NCI-H446 treated with DMSO at 0.1 percent for 48 hours (cell line): ENCODE results near the gene FBXO30.

ENCODE experiments used
- DNase-seq: peaks from one replicate; lab custom pipeline; 2025; lab: John Stamatoyannopoulos, UW

FBXO30 gene, protein sequence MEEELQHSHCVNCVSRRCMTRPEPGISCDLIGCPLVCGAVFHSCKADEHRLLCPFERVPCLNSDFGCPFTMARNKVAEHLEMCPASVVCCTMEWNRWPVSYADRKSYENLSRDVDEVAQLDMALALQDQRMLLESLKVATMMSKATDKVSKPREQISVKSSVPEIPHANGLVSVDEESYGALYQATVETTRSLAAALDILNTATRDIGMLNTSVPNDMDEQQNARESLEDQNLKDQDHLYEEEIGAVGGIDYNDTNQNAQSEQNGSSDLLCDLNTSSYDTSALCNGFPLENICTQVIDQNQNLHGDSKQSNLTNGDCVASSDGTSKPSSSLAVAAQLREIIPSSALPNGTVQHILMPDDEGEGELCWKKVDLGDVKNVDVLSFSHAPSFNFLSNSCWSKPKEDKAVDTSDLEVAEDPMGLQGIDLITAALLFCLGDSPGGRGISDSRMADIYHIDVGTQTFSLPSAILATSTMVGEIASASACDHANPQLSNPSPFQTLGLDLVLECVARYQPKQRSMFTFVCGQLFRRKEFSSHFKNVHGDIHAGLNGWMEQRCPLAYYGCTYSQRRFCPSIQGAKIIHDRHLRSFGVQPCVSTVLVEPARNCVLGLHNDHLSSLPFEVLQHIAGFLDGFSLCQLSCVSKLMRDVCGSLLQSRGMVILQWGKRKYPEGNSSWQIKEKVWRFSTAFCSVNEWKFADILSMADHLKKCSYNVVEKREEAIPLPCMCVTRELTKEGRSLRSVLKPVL

DNA sequence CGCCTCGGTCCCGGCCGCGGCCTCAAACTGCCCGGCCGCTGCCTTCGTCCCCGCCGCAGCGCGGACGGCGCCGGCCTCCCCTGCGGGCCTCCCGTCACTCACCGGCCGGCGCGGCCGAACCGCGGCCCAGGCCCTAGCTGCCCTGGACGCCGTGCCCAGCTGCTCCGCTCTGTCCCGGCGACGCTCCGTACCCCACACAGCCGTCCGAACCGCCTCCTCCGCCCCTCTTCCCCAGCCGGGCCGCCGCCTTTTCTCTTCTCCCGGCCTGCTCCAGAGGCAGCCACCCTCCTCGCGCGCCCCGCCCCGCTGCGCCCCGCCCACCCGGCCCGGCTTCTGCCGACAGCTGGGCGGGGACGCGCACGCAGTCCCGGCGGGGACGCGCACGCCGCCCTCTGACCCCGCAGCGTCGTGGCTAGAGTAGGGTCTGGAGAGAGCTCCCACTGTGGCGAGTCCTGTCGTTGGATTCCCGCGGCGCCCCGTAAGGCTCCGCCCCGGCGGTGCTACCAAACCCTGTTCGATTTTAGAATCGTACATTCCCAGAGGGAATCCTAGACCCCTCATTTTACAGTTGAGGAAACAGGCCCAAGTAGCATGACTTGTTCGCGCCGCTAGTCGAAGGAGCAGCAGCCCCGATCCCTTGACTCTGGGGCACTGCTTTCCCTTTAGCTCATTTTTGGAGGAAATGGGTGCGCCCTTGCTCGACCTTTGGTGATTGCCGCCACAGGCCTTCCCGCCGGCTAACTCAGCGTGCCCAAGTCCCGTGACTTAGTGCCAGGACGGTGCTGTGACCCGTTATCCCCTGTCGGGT is at the start of gene FBXO30:
TSS of gene FBXO30 (minus strand) at position 295 of the 808 bp plus-strand sequence. CDS start 8,390 bp downstream, outside the sequence.
- peak; percentile 57 for DNase-seq

DNA sequence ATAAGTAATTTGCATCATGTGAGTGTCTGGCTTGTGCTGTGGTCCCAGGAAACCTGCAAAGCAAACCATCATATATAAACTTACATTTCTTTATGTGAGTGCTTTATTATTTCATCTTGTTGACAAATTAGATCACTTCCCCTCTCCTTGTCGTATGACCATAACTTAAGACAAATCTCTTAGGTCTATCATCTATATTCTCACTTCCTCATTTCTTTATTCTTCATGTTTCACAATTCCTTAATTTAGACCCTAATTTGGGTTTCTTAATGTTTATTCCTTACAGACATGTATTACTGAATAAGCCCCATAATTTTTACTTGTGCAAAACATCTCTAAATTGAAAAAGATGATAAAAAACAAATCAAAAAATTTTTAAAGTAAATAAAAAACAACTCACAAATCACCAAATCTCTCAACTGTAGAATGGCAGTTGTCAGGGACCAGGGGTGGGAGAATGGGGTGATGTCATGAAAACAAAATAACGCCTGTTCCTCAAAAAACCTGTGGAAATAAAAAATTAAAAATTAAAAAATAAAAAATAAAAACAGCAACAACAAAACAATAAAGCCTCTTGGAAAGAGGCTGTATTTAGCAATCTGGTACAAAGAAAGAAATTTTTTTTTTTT is 49.5 kb upstream of the FBXO30 start:
- DNase-seq, result no peak

DNA sequence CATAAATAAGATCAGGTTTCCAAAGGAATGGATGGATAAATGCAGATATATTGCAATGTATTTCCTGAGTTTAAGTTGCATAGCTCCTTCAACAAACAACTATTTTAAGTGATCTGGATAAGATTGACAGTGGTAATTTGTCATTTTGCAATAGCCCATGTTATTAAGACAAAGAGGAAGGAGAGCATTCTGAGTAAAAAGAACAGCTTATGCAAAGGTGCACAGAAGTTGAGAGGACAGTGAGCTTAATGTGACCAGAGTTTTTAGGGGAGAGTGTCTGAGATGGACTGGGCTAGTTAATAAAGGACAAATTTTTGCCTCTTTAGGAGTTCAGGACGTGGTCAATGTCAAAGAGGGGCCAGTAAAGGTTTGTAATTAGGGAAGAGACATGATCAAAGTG is 48.8 kb upstream of the FBXO30 start:
- no peak for DNase-seq

DNA sequence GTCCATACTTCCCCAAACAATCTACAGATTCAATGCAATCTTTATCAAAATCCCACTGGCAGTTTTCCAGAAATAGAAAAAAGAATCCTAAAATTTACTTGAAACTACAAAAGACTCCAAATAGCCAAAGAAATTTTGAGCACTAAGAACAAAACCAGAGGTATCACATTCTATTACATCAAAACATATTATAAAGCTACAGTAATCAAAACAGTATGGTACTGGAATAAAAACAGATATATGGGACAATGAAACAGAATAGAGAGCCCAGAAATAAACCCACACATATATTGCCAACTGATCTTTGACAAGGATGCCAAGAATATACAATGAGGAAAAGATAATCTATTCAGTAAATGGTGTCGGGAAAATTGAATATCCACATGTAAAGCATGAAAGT is 46.0 kb upstream of the FBXO30 start:
- no peak for DNase-seq

DNA sequence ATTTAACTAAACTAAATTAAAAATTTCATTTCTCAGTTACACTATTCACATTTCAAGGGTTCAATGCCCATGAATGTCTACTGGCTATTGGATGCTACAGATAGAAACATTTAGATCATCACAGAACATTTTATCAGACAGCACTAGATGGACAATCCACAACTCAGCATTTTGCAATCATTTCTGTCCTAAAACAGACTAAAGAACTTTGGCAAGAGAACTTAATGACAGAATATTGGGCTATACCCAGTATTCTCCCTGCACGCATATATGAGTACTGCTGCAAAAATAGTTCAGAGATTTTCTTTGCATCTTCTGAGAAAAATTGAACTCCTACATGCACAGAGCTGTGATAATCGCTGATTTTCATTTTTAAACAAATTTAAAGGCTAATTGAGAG is 36.1 kb upstream of the FBXO30 start:
- no peak for DNase-seq

DNA sequence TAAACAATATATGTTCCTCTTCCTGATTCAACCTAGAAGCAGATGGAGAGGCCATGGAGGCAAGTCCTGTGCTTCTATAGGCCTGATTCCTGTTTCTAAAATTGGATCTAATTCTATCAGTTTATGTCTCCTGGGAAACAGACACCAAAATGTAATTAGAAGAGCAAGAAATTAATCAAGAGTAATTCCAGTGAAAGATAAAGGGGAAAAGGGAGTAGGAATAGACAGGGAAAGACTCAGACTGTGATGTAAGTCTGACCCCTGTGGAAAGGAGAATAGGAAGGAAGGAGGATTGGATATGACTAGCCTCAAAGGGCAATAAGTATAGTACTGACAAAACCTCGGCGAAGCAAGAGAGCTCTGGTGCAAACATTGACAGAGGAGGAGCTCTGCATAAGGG is 33.9 kb upstream of the FBXO30 start:
- DNase-seq, result no peak

DNA sequence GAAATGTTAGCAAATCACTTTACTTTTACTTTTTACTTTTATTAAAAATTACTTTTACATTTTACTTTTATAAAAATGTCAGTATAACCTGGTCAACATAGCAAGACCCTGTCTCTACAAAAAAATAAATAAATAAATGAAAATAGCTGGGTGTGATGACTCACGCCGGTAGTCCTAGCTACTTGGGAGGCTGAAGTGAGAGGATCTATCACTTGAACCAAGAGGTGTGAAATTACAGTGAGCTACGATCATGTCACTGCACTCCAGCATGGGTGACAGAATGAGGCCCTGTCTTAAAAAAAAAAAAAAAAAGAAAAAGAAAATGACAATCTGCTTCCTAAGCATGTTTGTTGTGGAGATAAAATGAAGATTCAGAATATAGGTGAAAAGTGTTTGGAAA is 31.0 kb upstream of the FBXO30 start:
- no peak for DNase-seq

DNA sequence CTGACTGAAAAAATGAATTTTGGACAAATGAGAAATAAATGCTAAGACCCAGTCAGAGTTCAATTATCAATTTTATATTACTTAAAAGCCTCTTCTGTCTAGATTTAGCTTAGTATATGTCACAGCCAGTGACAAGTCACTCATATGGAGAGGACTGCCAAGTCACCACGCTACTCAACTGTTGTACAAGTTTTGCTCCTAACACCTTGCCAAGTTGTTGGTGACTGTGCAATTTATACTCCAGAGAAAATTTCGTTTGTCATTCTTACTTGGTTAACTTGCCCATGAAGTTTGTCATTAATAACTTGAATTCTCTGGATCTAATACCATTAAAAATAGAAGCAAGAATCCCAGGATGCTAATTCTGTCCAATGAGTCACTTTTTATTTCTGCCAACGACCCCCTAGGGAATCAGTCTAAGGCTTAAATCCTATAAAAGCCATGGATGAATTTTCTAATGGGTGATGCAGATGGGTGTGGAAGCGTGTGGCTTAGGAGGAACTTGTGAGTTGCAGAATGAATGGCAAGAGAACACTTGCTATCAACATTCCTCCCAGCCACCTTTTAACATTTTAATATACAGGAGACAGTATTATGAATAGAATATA is 30.4 kb upstream of the FBXO30 start:
- DNase-seq, result no peak

DNA sequence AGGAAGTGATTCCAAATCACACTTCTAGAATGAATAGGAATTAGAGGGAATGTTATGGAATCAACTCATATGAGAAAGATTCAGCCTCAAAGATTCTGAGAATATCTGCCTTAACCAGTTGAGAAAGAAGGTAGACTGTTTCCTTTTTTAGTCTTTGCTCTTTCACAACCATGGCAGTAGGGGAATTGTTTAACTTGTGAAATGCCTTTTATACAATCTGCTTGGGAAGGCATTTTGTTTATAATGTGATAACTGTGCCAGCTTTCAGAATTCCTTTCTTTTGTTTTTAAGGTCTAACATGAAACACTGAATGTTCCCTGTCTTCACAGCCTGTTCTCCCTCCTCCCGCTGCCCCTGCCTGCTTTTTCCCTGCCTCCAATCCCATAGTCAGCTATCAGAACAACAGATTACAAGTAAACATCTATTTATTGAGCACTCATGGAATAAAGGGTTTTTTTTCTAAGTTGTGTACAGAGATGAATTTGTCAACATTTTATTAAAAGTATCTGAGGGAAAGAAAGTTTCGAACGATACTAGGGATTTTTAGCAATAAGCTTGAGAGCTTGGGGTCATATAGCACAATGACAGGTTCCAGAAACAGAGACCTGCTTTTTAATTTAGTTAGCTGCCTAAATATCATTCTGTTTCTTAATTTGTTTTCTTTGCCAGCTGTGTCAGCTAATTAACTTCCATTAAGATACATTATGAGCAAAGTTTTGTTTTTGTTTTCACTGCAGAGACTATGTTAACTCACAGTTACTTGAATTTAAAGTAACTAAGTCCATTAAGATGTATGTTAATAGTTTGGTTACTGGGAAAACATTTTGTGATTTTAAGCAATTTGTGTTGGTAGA is 28.3 kb upstream of the FBXO30 start:
- no peak for DNase-seq

DNA sequence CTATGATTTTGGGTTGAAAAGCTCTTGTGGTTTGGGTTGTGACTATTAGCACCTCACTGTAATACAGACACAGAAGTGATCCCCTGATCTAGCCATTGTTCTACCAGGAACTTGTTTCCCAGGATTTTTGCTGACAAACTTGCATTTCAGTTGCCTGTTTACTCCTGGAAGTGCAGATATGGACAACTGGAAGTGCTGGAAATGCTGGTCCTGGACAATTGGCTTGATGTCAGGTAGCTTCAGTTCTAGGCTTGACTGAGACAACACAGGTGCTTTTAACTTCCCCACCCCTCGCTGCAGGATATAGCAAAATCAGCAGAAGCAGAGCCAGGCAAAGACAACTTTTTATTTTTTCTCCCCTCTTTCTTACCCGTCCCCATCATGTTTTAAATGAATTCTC is 27.1 kb upstream of the FBXO30 start:
- DNase-seq, result no peak

DNA sequence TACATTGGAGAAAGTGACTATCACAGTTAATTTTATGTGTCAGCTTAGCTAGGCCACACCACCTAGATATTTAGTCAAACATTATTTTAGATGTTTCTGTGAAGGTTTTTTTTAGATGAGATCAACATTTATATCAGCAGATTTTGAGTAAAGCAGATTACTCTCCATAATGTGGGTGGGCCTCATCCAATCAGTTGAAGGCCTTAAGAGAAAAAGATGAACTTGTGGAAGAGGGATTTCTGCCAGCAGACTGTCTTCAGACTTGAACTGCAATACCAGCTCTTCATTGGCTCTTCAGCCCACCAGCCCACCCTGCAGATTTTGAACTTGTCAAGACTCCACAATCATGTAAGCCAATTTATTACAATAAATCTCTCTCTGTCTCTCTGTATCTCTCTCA is 25.1 kb upstream of the FBXO30 start:
- no peak for DNase-seq

DNA sequence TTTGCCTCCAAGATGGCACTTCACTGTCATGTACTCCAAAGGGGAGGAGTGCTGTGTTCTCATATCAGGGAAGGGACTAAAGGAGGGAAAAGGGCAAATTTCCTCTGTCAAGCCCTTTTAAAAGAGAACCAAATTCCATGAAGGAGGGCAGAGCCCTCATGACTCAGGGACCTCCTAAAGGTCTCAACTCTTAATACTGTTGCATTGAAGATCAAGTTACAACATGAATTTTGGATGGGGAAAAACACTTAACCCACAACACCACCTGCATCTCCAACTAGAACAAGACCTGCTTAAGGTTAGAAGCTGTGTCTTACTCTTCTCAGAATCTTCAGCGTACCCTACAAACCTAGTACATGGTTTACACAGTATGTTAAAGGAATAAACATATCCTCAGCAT is 23.7 kb upstream of the FBXO30 start:
- DNase-seq, result no peak

DNA sequence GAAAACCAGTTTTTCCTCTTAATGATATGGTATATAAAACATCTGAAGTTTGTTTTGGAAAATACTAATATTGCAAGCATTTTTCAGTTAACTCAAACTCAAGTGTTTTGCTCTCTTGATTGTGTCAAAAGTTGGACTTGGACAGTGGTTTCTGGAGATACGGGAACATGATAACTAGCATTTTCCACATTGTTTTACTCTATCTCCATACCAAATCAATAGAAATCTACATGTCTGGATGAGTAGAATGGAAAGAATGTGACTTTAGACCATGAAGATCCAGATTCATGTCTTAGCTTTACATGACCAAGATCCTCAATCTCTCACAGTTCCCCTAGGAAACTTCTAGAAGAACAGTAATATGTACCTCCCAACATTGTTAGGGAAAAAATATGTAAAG is 22.2 kb upstream of the FBXO30 start:
- DNase-seq, result no peak

DNA sequence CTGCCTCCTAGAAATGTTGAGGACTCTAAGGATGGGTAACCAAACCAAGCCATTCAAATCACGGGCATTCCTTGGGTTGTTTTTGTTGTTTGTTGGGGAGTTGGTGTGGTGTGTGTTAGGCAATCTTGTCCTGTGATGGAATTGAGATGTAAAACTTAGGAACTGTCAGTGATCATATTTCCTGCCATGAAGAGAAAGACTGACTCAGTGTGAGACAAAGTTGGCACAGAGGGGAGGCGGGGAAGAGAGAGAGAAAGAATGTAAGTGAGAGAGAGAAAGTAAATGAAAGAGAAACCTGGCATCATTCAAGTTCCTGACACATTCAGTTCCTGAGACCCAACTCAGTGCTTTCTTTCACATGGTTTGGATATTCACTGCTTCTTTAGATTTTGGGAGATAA is 21.6 kb upstream of the FBXO30 start:
- DNase-seq, result no peak

DNA sequence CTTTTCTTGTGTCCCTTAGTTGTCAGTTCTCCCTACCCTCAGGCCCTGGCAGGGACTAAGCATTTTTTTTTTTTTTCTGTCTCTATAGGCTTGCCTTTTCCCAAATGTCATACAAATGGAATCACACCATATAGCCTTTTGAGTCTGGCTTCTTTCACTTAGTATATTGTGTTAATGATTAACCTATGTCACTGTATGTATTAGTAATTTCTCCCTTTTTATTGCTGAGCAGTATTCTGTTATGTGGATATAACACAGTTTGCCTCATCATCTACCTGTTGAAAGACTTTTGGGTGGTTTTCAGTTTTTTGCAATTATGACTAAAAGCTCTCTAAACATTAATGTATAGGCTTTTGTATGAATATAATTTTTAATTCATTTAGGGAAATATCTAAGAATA is 16.0 kb upstream of the FBXO30 start:
- DNase-seq, result no peak

DNA sequence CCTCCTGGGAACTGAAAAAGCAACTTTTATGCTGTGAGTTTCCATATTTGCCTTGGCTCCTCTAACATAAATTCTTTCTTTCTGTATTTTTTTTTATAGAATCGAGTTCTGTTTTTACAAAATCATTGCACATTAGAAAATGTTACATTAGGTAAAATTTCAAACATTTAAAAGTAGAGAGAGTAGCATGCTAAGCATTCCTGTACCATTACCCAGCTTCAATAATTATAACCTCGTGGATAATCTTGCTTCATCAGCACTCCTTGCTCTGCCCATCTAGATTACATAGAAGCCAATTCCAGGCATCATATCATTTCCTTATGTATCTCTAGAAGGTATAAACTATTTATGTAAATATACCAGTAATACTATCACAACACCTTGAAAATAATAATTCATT is 15.4 kb upstream of the FBXO30 start:
- DNase-seq, result no peak

DNA sequence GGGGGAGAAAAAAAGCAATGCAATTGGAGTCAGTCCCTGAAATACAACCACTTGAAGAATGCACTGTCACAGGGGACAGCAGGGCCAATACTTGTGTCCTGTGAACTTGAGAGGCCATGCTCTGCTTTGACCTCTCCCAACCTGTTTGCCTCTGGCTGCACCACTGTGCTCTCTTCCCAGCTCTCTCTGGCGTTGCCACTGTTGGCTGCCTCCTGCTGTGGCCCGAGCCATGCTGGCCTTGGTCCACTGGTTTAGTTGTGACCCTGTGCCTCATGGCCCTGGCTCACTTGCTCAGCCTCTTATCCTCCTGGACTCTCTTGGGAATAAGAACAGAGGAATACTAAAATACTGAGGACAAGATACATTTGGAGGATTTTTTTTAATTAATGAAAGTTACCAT is 14.5 kb upstream of the FBXO30 start:
- DNase-seq, result no peak

DNA sequence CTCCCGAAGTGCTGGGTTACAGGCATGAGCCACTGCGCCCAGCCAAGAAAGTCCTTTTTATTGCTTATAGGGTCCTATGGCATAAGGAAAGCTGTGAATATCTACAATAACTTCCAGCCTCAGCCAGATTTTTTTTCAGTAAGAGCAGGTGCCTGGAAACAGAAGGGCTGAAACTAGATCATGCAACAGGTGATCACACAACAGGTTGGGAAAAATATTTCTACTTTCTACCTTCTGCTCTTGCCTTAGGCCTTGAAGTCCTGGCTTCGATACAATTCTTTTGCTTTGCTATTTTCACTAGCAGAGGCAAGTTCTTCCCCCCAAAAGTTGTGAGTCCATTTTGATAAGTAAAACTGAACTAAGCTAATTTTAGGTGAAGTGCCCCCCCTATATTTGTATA is 9.7 kb upstream of the FBXO30 start:
- no peak for DNase-seq

DNA sequence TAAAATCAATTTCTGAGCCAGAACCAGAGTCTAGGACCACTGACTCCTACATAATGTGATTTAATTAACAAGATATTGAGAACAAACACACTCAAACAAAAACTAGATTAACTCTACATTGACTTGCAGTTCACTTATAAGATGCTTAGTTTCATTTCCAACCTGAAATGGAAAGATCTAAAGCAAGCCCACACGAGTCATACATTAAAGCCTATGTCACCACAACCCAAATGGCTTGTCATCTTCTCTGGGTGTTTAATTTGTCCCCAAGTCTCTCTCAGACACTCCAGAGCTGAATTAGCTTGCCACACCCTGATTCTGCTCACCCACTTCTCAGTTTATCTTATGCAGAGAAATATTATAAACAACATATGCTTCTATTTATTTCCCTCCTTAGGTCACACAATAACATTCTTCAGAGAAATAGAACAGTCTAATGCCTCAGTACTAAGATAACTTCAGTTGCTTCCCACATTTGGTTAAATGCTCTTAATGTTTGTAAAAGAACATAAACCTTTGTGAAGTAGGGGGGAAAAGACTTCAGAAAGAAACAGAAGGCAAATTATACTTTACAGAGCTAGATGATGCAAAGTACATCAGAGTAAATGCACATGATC is 8.8 kb upstream of the FBXO30 start:
- no peak for DNase-seq

DNA sequence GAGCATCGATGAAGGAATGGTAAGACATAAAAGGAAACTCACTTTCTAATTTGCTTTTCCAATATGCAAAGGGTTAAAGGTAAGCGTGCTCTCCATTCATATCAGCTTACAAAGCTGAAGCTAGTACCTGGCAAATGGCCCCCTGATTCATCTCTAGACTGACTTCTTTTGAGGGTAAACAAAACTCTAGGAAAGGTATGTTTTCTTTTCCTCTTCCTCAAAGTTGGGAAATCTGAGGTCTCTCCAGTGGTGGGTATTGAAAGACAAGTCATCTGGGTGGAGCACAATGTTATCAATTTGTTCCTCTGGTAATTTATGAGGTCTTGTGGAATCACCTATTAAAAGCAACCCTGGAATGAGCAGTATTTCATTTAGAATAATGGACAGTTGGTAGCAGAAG is 7.9 kb upstream of the FBXO30 start:
- DNase-seq, result no peak
